ENCODE measurements around the gene NHLRC4. TPM values are rescaled to one million over a fixed set of nuclear protein-coding genes. Genes with fewer than 3 reads are reported as not detected.

Gene NHLRC4
- total and polyA plus RNA-seq, 2 of the 13 experiments (the other 11 are each of a cell fraction or from before 2014, with no cell fraction given) = 0.40 to 0.59 TPM

DNA sequence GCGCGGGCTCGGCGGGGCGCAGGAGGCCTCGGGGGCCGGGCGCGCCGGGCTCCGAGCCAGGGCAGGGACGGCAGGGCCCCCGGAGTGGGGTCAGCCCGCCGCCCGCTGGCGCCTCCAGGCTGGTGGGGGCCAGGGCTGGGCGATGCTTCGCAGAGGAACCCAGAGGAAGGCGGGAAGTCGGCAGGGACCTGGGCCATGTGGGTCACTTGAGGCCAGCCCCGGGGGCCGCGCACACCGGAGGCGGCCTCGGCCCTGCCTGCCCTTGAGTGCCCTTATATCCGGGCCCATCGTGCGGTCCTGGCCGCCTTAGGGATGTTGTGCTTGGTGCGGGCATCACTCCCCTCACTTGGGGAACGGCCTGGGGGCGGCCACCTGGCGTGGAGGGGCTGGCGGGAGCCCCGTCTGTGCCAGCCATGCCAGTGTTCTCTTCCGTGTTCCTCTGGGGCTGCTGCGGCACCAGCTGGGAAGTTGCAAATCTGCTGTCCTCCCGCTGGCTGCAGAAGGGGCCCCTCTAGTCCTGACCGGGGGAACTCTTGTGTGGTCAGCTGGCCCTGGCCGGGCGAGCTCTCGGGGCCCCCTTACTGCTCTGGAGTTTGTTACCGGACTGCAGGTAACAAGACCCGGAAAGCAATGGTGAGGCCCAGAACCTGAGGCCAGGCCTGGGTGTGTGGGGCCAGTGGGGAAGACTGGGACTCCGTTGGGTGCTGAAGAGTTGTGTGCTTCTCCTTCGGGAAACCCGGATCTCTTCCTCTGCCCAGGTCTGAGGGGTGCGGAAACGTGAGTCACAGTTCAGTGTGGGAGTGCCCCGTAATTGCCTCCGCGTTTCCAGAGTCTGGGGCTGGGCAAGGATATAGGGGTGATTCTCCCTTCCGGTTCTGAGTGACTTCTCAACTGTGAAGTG, 38.4 kb upstream of the NHLRC4 start (continued):
- TF ChIP-seq, protein P1, sequence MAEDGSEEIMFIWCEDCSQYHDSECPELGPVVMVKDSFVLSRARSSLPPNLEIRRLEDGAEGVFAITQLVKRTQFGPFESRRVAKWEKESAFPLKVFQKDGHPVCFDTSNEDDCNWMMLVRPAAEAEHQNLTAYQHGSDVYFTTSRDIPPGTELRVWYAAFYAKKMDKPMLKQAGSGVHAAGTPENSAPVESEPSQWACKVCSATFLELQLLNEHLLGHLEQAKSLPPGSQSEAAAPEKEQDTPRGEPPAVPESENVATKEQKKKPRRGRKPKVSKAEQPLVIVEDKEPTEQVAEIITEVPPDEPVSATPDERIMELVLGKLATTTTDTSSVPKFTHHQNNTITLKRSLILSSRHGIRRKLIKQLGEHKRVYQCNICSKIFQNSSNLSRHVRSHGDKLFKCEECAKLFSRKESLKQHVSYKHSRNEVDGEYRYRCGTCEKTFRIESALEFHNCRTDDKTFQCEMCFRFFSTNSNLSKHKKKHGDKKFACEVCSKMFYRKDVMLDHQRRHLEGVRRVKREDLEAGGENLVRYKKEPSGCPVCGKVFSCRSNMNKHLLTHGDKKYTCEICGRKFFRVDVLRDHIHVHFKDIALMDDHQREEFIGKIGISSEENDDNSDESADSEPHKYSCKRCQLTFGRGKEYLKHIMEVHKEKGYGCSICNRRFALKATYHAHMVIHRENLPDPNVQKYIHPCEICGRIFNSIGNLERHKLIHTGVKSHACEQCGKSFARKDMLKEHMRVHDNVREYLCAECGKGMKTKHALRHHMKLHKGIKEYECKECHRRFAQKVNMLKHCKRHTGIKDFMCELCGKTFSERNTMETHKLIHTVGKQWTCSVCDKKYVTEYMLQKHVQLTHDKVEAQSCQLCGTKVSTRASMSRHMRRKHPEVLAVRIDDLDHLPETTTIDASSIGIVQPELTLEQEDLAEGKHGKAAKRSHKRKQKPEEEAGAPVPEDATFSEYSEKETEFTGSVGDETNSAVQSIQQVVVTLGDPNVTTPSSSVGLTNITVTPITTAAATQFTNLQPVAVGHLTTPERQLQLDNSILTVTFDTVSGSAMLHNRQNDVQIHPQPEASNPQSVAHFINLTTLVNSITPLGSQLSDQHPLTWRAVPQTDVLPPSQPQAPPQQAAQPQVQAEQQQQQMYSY (CRISPR knock-in tag; IDR thresholded peaks at IDR 0.05) = 0 out of 2 replicates have a peak, but pooled peaks have one; percentile 56
- TF ChIP-seq ZNF563 (CRISPR knock-in tag; IDR thresholded peaks at IDR 0.05) (0 out of 2 replicates have a peak, but pooled peaks have one; percentile 51), ZBTB7B (CRISPR knock-in tag; IDR thresholded peaks at IDR 0.05) (0 out of 2 replicates have a peak, but pooled peaks have one; percentile 36), ZNF224 (CRISPR knock-in tag; IDR thresholded peaks at IDR 0.05) (0 out of 2 replicates have a peak, but pooled peaks have one; percentile 46), FOXK1 (CRISPR knock-in tag; IDR thresholded peaks at IDR 0.05; ENCODE audit: borderline replicate concordance, low read depth) (peak; percentile 45; the same call in 1 of the 2 replicates), ZNF431 (CRISPR knock-in tag; IDR thresholded peaks at IDR 0.05; ENCODE audit: borderline replicate concordance, low read depth) (0 out of 2 replicates have a peak, but pooled peaks have one; percentile 36), HIVEP1 (CRISPR knock-in tag; IDR thresholded peaks at IDR 0.05) (peak; percentile 48; the same call in 1 of the 2 replicates)
- TF ChIP-seq, protein P2, sequence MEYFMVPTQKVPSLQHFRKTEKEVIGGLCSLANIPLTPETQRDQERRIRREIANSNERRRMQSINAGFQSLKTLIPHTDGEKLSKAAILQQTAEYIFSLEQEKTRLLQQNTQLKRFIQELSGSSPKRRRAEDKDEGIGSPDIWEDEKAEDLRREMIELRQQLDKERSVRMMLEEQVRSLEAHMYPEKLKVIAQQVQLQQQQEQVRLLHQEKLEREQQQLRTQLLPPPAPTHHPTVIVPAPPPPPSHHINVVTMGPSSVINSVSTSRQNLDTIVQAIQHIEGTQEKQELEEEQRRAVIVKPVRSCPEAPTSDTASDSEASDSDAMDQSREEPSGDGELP (IDR thresholded peaks at IDR 0.05; ENCODE audit: borderline replicate concordance, low read depth) = peak; percentile 39; the same call in 1 of the 2 replicates
- TF ChIP-seq, protein P3, sequence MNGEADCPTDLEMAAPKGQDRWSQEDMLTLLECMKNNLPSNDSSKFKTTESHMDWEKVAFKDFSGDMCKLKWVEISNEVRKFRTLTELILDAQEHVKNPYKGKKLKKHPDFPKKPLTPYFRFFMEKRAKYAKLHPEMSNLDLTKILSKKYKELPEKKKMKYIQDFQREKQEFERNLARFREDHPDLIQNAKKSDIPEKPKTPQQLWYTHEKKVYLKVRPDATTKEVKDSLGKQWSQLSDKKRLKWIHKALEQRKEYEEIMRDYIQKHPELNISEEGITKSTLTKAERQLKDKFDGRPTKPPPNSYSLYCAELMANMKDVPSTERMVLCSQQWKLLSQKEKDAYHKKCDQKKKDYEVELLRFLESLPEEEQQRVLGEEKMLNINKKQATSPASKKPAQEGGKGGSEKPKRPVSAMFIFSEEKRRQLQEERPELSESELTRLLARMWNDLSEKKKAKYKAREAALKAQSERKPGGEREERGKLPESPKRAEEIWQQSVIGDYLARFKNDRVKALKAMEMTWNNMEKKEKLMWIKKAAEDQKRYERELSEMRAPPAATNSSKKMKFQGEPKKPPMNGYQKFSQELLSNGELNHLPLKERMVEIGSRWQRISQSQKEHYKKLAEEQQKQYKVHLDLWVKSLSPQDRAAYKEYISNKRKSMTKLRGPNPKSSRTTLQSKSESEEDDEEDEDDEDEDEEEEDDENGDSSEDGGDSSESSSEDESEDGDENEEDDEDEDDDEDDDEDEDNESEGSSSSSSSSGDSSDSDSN (CRISPR knock-in tag; IDR thresholded peaks at IDR 0.05) = no peak; the same call in 1 of the 2 replicates
- TF ChIP-seq, protein P4, sequence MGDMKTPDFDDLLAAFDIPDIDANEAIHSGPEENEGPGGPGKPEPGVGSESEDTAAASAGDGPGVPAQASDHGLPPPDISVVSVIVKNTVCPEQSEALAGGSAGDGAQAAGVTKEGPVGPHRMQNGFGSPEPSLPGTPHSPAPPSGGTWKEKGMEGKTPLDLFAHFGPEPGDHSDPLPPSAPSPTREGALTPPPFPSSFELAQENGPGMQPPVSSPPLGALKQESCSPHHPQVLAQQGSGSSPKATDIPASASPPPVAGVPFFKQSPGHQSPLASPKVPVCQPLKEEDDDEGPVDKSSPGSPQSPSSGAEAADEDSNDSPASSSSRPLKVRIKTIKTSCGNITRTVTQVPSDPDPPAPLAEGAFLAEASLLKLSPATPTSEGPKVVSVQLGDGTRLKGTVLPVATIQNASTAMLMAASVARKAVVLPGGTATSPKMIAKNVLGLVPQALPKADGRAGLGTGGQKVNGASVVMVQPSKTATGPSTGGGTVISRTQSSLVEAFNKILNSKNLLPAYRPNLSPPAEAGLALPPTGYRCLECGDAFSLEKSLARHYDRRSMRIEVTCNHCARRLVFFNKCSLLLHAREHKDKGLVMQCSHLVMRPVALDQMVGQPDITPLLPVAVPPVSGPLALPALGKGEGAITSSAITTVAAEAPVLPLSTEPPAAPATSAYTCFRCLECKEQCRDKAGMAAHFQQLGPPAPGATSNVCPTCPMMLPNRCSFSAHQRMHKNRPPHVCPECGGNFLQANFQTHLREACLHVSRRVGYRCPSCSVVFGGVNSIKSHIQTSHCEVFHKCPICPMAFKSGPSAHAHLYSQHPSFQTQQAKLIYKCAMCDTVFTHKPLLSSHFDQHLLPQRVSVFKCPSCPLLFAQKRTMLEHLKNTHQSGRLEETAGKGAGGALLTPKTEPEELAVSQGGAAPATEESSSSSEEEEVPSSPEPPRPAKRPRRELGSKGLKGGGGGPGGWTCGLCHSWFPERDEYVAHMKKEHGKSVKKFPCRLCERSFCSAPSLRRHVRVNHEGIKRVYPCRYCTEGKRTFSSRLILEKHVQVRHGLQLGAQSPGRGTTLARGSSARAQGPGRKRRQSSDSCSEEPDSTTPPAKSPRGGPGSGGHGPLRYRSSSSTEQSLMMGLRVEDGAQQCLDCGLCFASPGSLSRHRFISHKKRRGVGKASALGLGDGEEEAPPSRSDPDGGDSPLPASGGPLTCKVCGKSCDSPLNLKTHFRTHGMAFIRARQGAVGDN (CRISPR knock-in tag; IDR thresholded peaks at IDR 0.05) = peak; percentile 71
- TF ChIP-seq, protein P5, sequence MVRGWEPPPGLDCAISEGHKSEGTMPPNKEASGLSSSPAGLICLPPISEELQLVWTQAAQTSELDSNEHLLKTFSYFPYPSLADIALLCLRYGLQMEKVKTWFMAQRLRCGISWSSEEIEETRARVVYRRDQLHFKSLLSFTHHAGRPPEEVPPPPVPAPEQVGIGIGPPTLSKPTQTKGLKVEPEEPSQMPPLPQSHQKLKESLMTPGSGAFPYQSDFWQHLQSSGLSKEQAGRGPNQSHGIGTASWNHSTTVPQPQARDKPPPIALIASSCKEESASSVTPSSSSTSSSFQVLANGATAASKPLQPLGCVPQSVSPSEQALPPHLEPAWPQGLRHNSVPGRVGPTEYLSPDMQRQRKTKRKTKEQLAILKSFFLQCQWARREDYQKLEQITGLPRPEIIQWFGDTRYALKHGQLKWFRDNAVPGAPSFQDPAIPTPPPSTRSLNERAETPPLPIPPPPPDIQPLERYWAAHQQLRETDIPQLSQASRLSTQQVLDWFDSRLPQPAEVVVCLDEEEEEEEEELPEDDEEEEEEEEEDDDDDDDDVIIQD (CRISPR knock-in tag; IDR thresholded peaks at IDR 0.05; ENCODE audit: low read depth) = 0 out of 2 replicates have a peak, but pooled peaks have one; percentile 18
